Central memory CD8-positive, alpha-beta T cell (primary cell): ENCODE measurements around the gene FTCD.
"Not testable (repeated sequence)": the region's sequence is repeated elsewhere in the genome, so short reads cannot be mapped to it uniquely, and the experiment has no call there.

Experiments used
- ATAC-seq: fragments of 150-1000 bp; cut with Tn5 transposase; replicated peaks from 2 replicates; pipeline ENCODE4 v1.10.0; 2022; ENCODE audit warnings: mild to moderate bottlenecking, moderate FRiP score, moderate number of reproducible peaks; ENCODE audit not compliant: poor library complexity, severe bottlenecking; ENCODE audit errors: extremely low read depth
- DNase-seq, 2 donors: peaks; one replicate each; pipeline ENCODE4 v3.0.0; 2021; ENCODE audit warnings: low spot score in 2 of 2
- H3K27ac Mint-ChIP-seq: one replicate; pipeline ENCODE4 v1.8.0; 2022; ENCODE audit warnings: low read depth, mild to moderate bottlenecking, moderate library complexity, mixed read lengths
- H3K27me3 Mint-ChIP-seq: one replicate; pipeline ENCODE4 v1.8.0; 2022; ENCODE audit warnings: mixed read lengths
- H3K36me3 Mint-ChIP-seq: one replicate; pipeline ENCODE4 v1.8.0; 2022; ENCODE audit warnings: mild to moderate bottlenecking, moderate library complexity, mixed read lengths; ENCODE audit not compliant: insufficient read depth
- H3K4me1 Mint-ChIP-seq: one replicate; pipeline ENCODE4 v1.8.0; 2022; ENCODE audit warnings: mixed read lengths
- H3K4me3 Mint-ChIP-seq: one replicate; pipeline ENCODE4 v1.8.0; 2022; ENCODE audit warnings: mild to moderate bottlenecking, moderate library complexity, mixed read lengths
- H3K9me3 Mint-ChIP-seq: one replicate; pipeline ENCODE4 v1.8.0; 2022; ENCODE audit warnings: mixed read lengths

The FTCD gene

GRCh38 chr21:46151989-46152926 is 3.1 kb downstream of the FTCD start:
- Mint-ChIP-seq H3K27me3 (no peaks in the 10 kb centered on the region), H3K36me3 (no peaks in the 10 kb centered on the region), H3K9me3 (no peaks in the 10 kb centered on the region), H3K4me1 (no peaks in the 10 kb centered on the region), H3K27ac (no peak overlapping the region), H3K4me3 (no peak overlapping the region)
- ATAC-seq (no peak), DNase-seq (no peak)

- H3K4me3 Mint-ChIP-seq = no peak overlapping the region
- ATAC-seq = no peak
- DNase-seq = no peak
- no peaks in the 10 kb centered on the region for H3K36me3 Mint-ChIP-seq
- no peak overlapping the region for H3K27ac Mint-ChIP-seq
- no peaks in the 10 kb centered on the region for H3K9me3 Mint-ChIP-seq
- no peaks in the 10 kb centered on the region for H3K27me3 Mint-ChIP-seq
- H3K4me1 Mint-ChIP-seq = no peaks in the 10 kb centered on the region
Measured at GRCh38 chr21:46151261-46151988, 4.0 kb downstream of the FTCD start.

GRCh38 chr21:46150491-46151121 is 4.8 kb downstream of the FTCD start:
- no peaks in the 10 kb centered on the region for H3K4me1 Mint-ChIP-seq
- no peaks in the 10 kb centered on the region for H3K9me3 Mint-ChIP-seq
- no peaks in the 10 kb centered on the region for H3K27me3 Mint-ChIP-seq
- no peak overlapping the region for H3K4me3 Mint-ChIP-seq
- ATAC-seq (no peak), DNase-seq (no peak)
- no peak overlapping the region for H3K27ac Mint-ChIP-seq
- no peaks in the 10 kb centered on the region for H3K36me3 Mint-ChIP-seq

- Mint-ChIP-seq H3K9me3 (no peaks in the 10 kb centered on the region), H3K4me3 (no peak overlapping the region), H3K4me1 (no peaks in the 10 kb centered on the region), H3K27me3 (no peaks in the 10 kb centered on the region), H3K27ac (no peak overlapping the region), H3K36me3 (no peaks in the 10 kb centered on the region)
- no peak for DNase-seq
- ATAC-seq = no peak
Measured at GRCh38 chr21:46150073-46150472, 5.3 kb downstream of the FTCD start.

- Mint-ChIP-seq H3K27me3 (no peaks in the 10 kb centered on the region), H3K9me3 (no peaks in the 10 kb centered on the region), H3K4me1 (no peaks in the 10 kb centered on the region), H3K27ac (no peak overlapping the region), H3K4me3 (no peak overlapping the region), H3K36me3 (peaks cover 3% of the 10 kb centered on the region)
- DNase-seq (no peak), ATAC-seq (no peak)
Measured at GRCh38 chr21:46149205-46149901, 6.0 kb downstream of the FTCD start.

GRCh38 chr21:46148106-46148505 is 7.3 kb downstream of the FTCD start:
- H3K4me3 Mint-ChIP-seq = no peak overlapping the region
- peaks cover 8% of the 10 kb centered on the region for H3K4me1 Mint-ChIP-seq
- DNase-seq = no peak
- H3K27me3 Mint-ChIP-seq = no peaks in the 10 kb centered on the region
- H3K27ac Mint-ChIP-seq = no peak overlapping the region
- ATAC-seq = no peak
- H3K36me3 Mint-ChIP-seq = peaks cover 3% of the 10 kb centered on the region
- no peaks in the 10 kb centered on the region for H3K9me3 Mint-ChIP-seq

- H3K9me3 Mint-ChIP-seq, ATAC-seq, H3K27me3 Mint-ChIP-seq, H3K4me3 Mint-ChIP-seq, H3K4me1 Mint-ChIP-seq, DNase-seq, H3K27ac Mint-ChIP-seq, H3K36me3 Mint-ChIP-seq: not testable (repeated sequence)
Measured at GRCh38 chr21:46147429-46147828, 8.0 kb downstream of the FTCD start.

- no peak overlapping the region for H3K27ac Mint-ChIP-seq
- DNase-seq (no peak), ATAC-seq (no peak)
- no peaks in the 10 kb centered on the region for H3K27me3 Mint-ChIP-seq
- no peak overlapping the region for H3K4me3 Mint-ChIP-seq
- H3K9me3 Mint-ChIP-seq = no peaks in the 10 kb centered on the region
- H3K4me1 Mint-ChIP-seq = peaks cover 8% of the 10 kb centered on the region
- H3K36me3 Mint-ChIP-seq = peaks cover 4% of the 10 kb centered on the region
Measured at GRCh38 chr21:46146856-46147255, 8.5 kb downstream of the FTCD start.

GRCh38 chr21:46145840-46146691 is 9.3 kb downstream of the FTCD start:
- ATAC-seq (no peak), DNase-seq (no peak)
- H3K4me3 Mint-ChIP-seq = no peak overlapping the region
- no peak overlapping the region for H3K27ac Mint-ChIP-seq
- H3K27me3 Mint-ChIP-seq = no peaks in the 10 kb centered on the region
- peaks cover 4% of the 10 kb centered on the region for H3K36me3 Mint-ChIP-seq
- H3K9me3 Mint-ChIP-seq = no peaks in the 10 kb centered on the region
- peaks cover 8% of the 10 kb centered on the region for H3K4me1 Mint-ChIP-seq

GRCh38 chr21:46145159-46145839 is 10.1 kb downstream of the FTCD start:
- peak overlapping the region; percentile 38 for H3K4me3 Mint-ChIP-seq
- H3K4me1 Mint-ChIP-seq = peaks cover 8% of the 10 kb centered on the region
- peaks cover 5% of the 10 kb centered on the region for H3K27me3 Mint-ChIP-seq
- ATAC-seq = no peak
- no peak for DNase-seq
- H3K27ac Mint-ChIP-seq = no peak overlapping the region
- H3K36me3 Mint-ChIP-seq = peaks cover 4% of the 10 kb centered on the region
- H3K9me3 Mint-ChIP-seq = no peaks in the 10 kb centered on the region

- H3K4me1 Mint-ChIP-seq = peaks cover 8% of the 10 kb centered on the region
- H3K9me3 Mint-ChIP-seq = no peaks in the 10 kb centered on the region
- peak overlapping the region; percentile 90 for H3K27ac Mint-ChIP-seq
- H3K36me3 Mint-ChIP-seq = peaks cover 4% of the 10 kb centered on the region
- H3K27me3 Mint-ChIP-seq = peaks cover 8% of the 10 kb centered on the region
- DNase-seq = no peak
- peak overlapping the region; percentile 75 for H3K4me3 Mint-ChIP-seq
- no peak for ATAC-seq
Measured at GRCh38 chr21:46144464-46145070, 10.8 kb downstream of the FTCD start.
